ENCODE data around the gene C13orf42. TPM values are rescaled to one million over a fixed set of nuclear protein-coding genes. Genes with fewer than 3 reads are reported as not detected.

Gene C13orf42
- not detected for total RNA-seq

DNA sequence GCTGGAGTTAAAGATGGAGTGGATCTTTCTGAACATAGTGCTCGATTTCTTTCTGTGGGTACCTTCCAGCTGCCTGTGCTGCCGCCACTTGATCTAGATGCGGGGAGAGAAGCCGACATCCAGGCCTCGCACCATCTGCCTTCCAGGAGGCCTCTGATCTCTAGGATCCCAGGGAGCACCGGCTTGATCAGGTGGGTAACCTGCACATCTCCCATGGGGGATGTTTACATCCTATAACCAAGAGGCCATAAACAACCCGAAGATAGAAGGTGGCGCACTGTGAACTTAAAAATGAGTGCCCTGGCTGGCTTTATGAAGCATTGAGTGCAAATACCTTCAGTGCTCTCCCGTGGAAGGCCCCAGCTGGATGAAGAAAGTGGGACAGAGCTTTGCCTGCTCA is at the start of gene C13orf42:
Gene C13orf42 (minus strand): TSS at position 101 of the 400 bp plus-strand sequence. CDS start 65 bp downstream, at position 36.
- Histone ChIP-seq H3K36me3 (no peaks in the 10 kb centered on the region), H3K4me1 (no peaks in the 10 kb centered on the region), H3K4me3 (no peak within 1 kb of the TSS), H3K9me3 (no peaks in the 10 kb centered on the region), H3K27ac (no peak within 1 kb of the TSS), H3K27me3 (peaks cover 12% of the 10 kb centered on the region)
- no peak for TF ChIP-seq EP300 (IDR thresholded peaks at IDR 0.05)
- TF ChIP-seq, protein P1, sequence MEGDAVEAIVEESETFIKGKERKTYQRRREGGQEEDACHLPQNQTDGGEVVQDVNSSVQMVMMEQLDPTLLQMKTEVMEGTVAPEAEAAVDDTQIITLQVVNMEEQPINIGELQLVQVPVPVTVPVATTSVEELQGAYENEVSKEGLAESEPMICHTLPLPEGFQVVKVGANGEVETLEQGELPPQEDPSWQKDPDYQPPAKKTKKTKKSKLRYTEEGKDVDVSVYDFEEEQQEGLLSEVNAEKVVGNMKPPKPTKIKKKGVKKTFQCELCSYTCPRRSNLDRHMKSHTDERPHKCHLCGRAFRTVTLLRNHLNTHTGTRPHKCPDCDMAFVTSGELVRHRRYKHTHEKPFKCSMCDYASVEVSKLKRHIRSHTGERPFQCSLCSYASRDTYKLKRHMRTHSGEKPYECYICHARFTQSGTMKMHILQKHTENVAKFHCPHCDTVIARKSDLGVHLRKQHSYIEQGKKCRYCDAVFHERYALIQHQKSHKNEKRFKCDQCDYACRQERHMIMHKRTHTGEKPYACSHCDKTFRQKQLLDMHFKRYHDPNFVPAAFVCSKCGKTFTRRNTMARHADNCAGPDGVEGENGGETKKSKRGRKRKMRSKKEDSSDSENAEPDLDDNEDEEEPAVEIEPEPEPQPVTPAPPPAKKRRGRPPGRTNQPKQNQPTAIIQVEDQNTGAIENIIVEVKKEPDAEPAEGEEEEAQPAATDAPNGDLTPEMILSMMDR (IDR thresholded peaks at IDR 0.05) = no peak
- TF ChIP-seq POLR2AphosphoS5 (IDR thresholded peaks at IDR 0.05) = no peak
- no peak for TF ChIP-seq POLR2A (IDR thresholded peaks at IDR 0.05)
- DNase-seq (ENCODE audit: low spot score in 2 of 2) = no peak
- 88% methylated on average over 9 of the region's 9 CpGs for WGBS

GRCh38 chr13:51158880-51159518 is 47.9 kb upstream of the C13orf42 start:
- Histone ChIP-seq H3K36me3 (no peaks in the 10 kb centered on the region), H3K27ac (no peak overlapping the region), H3K4me1 (no peaks in the 10 kb centered on the region), H3K9me3 (no peaks in the 10 kb centered on the region), H3K4me3 (no peak overlapping the region), H3K27me3 (no peaks in the 10 kb centered on the region)
- TF ChIP-seq POLR2AphosphoS5 (IDR thresholded peaks at IDR 0.05) (no peak), POLR2A (IDR thresholded peaks at IDR 0.05) (no peak), EP300 (IDR thresholded peaks at IDR 0.05) (no peak)
- TF ChIP-seq, protein P1 (IDR thresholded peaks at IDR 0.05) = no peak
- no peak for DNase-seq (ENCODE audit: low spot score in 2 of 2)
- WGBS = 34% methylated on average over 4 of the region's 4 CpGs

DNA sequence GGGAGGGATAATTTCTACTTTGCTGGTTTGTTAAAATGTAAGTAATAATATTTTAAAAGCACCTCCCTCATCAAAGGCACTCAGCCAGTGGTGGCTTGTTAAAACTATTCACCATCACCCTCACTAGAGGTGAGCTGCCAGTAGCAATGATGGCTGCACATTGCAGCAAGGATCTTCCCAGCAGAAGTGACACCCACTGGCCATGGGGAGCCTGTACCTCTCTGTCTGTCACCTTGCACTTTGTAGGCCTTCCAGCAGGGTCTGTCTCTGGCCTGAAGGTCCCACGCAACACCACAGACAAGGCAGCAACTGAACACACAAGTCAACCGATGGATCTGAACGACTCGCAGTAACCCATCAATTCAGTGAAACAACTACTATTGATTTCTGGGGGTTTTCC is 47.3 kb upstream of the C13orf42 start:
- H3K27me3 ChIP-seq = no peaks in the 10 kb centered on the region
- TF ChIP-seq, protein P1 (IDR thresholded peaks at IDR 0.05) = no peak
- no peak for TF ChIP-seq EP300 (IDR thresholded peaks at IDR 0.05)
- no peak for TF ChIP-seq POLR2A (IDR thresholded peaks at IDR 0.05)
- H3K4me1 ChIP-seq = no peaks in the 10 kb centered on the region
- 93% methylated on average over 2 of the region's 4 CpGs for WGBS
- H3K4me3 ChIP-seq = no peak overlapping the region
- no peaks in the 10 kb centered on the region for H3K9me3 ChIP-seq
- DNase-seq (ENCODE audit: low spot score in 2 of 2) = no peak
- H3K27ac ChIP-seq = no peak overlapping the region
- no peaks in the 10 kb centered on the region for H3K36me3 ChIP-seq

DNA sequence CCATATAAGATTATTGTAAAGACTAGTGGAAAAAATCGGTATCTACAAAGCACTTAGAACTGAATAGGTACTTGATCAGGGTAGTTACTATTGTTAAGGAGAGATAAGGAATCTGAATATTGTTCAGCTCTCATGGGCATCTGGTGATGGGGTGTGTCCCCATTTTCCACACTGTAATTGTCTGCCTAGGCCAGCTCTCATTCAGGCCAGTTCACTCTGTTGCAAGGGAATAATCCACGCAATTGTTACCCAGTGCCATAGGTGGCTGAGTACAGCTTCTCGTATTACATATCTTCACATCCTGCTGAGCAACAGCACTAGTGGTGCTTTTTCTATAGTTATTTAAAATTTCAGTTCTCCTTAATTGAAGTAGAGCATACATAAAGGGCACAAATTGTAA is 45.6 kb upstream of the C13orf42 start:
- H3K4me1 ChIP-seq = no peaks in the 10 kb centered on the region
- no peak overlapping the region for H3K4me3 ChIP-seq
- H3K9me3 ChIP-seq = no peaks in the 10 kb centered on the region
- TF ChIP-seq POLR2AphosphoS5 (IDR thresholded peaks at IDR 0.05) (no peak), EP300 (IDR thresholded peaks at IDR 0.05) (no peak), POLR2A (IDR thresholded peaks at IDR 0.05) (no peak)
- TF ChIP-seq, protein P1 (IDR thresholded peaks at IDR 0.05) = no peak
- no peak for DNase-seq (ENCODE audit: low spot score in 2 of 2)
- peaks cover 2% of the 10 kb centered on the region for H3K27me3 ChIP-seq
- H3K36me3 ChIP-seq = no peaks in the 10 kb centered on the region
- no peak overlapping the region for H3K27ac ChIP-seq
- 88% methylated on average over 3 of the region's 3 CpGs for WGBS

GRCh38 chr13:51155776-51156515 is 44.9 kb upstream of the C13orf42 start:
- no peak overlapping the region for H3K27ac ChIP-seq
- no peak overlapping the region for H3K4me3 ChIP-seq
- 81% methylated on average over 8 of the region's 8 CpGs for whole genome bisulfite sequencing
- TF ChIP-seq, protein P1 (IDR thresholded peaks at IDR 0.05) = no peak
- no peak for TF ChIP-seq POLR2AphosphoS5 (IDR thresholded peaks at IDR 0.05)
- no peak for TF ChIP-seq EP300 (IDR thresholded peaks at IDR 0.05)
- TF ChIP-seq POLR2A (IDR thresholded peaks at IDR 0.05) = no peak
- H3K4me1 ChIP-seq = no peaks in the 10 kb centered on the region
- H3K27me3 ChIP-seq = peaks cover 5% of the 10 kb centered on the region
- no peaks in the 10 kb centered on the region for H3K36me3 ChIP-seq
- DNase-seq (ENCODE audit: low spot score in 2 of 2) = no peak
- H3K9me3 ChIP-seq = no peaks in the 10 kb centered on the region

Data from suprapubic skin (tissue), 4 donors.